HEK293 (cell line): ENCODE results near the gene S1PR2.

Experiments used
- GLIS2 ChIP-seq: fragments of 450-650 bp; formaldehyde crosslinking; IDR thresholded peaks from 2 replicates; pipeline ENCODE4 v1.5.1; 2016; ENCODE audit warnings: missing biosample characterization, missing genetic modification characterization
- TCF7L2 ChIP-seq: IDR thresholded peaks from 2 replicates; pipeline ENCODE4 v1.6.1; 2011; ENCODE audit warnings: low read depth, mild to moderate bottlenecking, inconsistent platforms, low read length, moderate library complexity, borderline replicate concordance
- YY1 ChIP-seq: fragments of 450-650 bp; formaldehyde crosslinking; IDR thresholded peaks from 2 replicates; pipeline ENCODE4 v1.5.1; 2018; ENCODE audit warnings: missing biosample characterization, missing genetic modification characterization
- ZFP37 ChIP-seq: fragments of 450-650 bp; formaldehyde crosslinking; IDR thresholded peaks from 2 replicates; pipeline ENCODE4 v1.5.1; 2016; ENCODE audit warnings: missing biosample characterization, missing genetic modification characterization
- ZNF114 ChIP-seq: fragments of 450-650 bp; formaldehyde crosslinking; IDR thresholded peaks from 2 replicates; pipeline ENCODE4 v1.5.0; 2017; ENCODE audit warnings: missing biosample characterization, missing genetic modification characterization
- ZNF274 ChIP-seq, 2 experiments: fragments of 200-500 bp in 1 of 2; fragments of 450-650 bp in 1 of 2; sonication (Bioruptor generic) in 1 of 2; formaldehyde crosslinking in 1 of 2; IDR thresholded peaks; 2 replicates each; pipeline versions ENCODE4 v1.5.1 to v1.6.1; 2014 to 2016; ENCODE audit warnings: borderline replicate concordance in 1 of 2, inconsistent platforms in 1 of 2, low read length in 1 of 2, missing biosample characterization in 1 of 2, missing genetic modification characterization in 1 of 2
- ZNF37A ChIP-seq: fragments of 450-650 bp; IDR thresholded peaks from 2 replicates; pipeline ENCODE4 v1.5.1; 2018; ENCODE audit warnings: missing biosample characterization, missing genetic modification characterization
- ZNF624 ChIP-seq: fragments of 450-650 bp; formaldehyde crosslinking; IDR thresholded peaks from 2 replicates; pipeline ENCODE4 v1.5.1; 2017; ENCODE audit warnings: missing biosample characterization, missing genetic modification characterization
- ZNF747 ChIP-seq: fragments of 450-650 bp; formaldehyde crosslinking; IDR thresholded peaks from 2 replicates; pipeline ENCODE4 v1.5.1; 2016; ENCODE audit warnings: missing biosample characterization, missing genetic modification characterization
- TF ChIP-seq, protein P1 (sequence below): fragments of 450-650 bp; formaldehyde crosslinking; IDR thresholded peaks from 2 replicates; pipeline ENCODE4 v1.5.1; 2016; ENCODE audit warnings: missing biosample characterization, missing genetic modification characterization
- TF ChIP-seq, protein P2 (sequence below): fragments of 450-650 bp; formaldehyde crosslinking; IDR thresholded peaks from 2 replicates; pipeline ENCODE4 v1.5.1; 2017; ENCODE audit warnings: missing biosample characterization, missing genetic modification characterization
- TF ChIP-seq, protein P3 (sequence below): fragments of 450-650 bp; formaldehyde crosslinking; IDR thresholded peaks from 2 replicates; pipeline ENCODE4 v1.5.1; 2016; ENCODE audit warnings: missing biosample characterization, missing genetic modification characterization
- TF ChIP-seq, protein P4 (sequence below): fragments of 450-650 bp; IDR thresholded peaks from 2 replicates; pipeline ENCODE4 v1.5.1; 2018; ENCODE audit warnings: missing biosample characterization, mild to moderate bottlenecking, missing genetic modification characterization
- TF ChIP-seq, protein P5 (sequence below): fragments of 450-650 bp; formaldehyde crosslinking; optimal IDR thresholded peaks from 2 replicates; pipeline ENCODE3; 2016; ENCODE audit warnings: missing biosample characterization, mild to moderate bottlenecking, missing genetic modification characterization

DNA sequence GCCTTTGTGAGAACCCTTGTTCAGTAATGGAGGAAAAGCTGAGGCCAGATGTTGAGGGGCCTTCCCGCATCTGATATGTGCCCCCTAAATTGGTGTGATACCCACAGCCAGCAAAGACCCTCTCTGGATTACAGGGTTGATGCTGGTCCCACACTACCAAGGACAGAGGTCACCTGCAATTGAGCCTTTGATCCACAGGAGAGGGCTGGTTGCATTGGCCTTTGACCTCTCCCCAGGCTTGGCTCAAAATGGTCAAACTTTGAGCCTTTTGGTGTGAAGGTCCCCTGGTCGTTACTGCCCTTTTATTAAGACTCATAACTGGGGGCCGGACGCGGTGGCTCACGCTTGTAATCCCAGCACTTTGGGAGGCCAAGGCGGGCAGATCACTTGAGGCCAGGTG is 12.5 kb upstream of the S1PR2 start:
- TF ChIP-seq, protein P1, sequence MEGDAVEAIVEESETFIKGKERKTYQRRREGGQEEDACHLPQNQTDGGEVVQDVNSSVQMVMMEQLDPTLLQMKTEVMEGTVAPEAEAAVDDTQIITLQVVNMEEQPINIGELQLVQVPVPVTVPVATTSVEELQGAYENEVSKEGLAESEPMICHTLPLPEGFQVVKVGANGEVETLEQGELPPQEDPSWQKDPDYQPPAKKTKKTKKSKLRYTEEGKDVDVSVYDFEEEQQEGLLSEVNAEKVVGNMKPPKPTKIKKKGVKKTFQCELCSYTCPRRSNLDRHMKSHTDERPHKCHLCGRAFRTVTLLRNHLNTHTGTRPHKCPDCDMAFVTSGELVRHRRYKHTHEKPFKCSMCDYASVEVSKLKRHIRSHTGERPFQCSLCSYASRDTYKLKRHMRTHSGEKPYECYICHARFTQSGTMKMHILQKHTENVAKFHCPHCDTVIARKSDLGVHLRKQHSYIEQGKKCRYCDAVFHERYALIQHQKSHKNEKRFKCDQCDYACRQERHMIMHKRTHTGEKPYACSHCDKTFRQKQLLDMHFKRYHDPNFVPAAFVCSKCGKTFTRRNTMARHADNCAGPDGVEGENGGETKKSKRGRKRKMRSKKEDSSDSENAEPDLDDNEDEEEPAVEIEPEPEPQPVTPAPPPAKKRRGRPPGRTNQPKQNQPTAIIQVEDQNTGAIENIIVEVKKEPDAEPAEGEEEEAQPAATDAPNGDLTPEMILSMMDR (tag by site-specific recombination): no peak
- no peak for TF ChIP-seq ZNF114 (tag by site-specific recombination)
- no peak for TF ChIP-seq ZNF37A
- no peak for TF ChIP-seq ZNF747 (tag by site-specific recombination)
- TF ChIP-seq, protein P2, sequence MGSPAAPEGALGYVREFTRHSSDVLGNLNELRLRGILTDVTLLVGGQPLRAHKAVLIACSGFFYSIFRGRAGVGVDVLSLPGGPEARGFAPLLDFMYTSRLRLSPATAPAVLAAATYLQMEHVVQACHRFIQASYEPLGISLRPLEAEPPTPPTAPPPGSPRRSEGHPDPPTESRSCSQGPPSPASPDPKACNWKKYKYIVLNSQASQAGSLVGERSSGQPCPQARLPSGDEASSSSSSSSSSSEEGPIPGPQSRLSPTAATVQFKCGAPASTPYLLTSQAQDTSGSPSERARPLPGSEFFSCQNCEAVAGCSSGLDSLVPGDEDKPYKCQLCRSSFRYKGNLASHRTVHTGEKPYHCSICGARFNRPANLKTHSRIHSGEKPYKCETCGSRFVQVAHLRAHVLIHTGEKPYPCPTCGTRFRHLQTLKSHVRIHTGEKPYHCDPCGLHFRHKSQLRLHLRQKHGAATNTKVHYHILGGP: no peak
- TF ChIP-seq, protein P3, sequence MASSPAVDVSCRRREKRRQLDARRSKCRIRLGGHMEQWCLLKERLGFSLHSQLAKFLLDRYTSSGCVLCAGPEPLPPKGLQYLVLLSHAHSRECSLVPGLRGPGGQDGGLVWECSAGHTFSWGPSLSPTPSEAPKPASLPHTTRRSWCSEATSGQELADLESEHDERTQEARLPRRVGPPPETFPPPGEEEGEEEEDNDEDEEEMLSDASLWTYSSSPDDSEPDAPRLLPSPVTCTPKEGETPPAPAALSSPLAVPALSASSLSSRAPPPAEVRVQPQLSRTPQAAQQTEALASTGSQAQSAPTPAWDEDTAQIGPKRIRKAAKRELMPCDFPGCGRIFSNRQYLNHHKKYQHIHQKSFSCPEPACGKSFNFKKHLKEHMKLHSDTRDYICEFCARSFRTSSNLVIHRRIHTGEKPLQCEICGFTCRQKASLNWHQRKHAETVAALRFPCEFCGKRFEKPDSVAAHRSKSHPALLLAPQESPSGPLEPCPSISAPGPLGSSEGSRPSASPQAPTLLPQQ (tag by site-specific recombination): no peak
- TF ChIP-seq, protein P4, sequence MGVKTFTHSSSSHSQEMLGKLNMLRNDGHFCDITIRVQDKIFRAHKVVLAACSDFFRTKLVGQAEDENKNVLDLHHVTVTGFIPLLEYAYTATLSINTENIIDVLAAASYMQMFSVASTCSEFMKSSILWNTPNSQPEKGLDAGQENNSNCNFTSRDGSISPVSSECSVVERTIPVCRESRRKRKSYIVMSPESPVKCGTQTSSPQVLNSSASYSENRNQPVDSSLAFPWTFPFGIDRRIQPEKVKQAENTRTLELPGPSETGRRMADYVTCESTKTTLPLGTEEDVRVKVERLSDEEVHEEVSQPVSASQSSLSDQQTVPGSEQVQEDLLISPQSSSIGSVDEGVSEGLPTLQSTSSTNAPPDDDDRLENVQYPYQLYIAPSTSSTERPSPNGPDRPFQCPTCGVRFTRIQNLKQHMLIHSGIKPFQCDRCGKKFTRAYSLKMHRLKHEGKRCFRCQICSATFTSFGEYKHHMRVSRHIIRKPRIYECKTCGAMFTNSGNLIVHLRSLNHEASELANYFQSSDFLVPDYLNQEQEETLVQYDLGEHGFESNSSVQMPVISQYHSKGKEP: no peak
- TF ChIP-seq ZFP37 (tag by site-specific recombination): no peak
- TF ChIP-seq YY1 (tag by site-specific recombination): no peak
- TF ChIP-seq TCF7L2: no peak
- TF ChIP-seq ZNF624: no peak
- TF ChIP-seq, protein P5, sequence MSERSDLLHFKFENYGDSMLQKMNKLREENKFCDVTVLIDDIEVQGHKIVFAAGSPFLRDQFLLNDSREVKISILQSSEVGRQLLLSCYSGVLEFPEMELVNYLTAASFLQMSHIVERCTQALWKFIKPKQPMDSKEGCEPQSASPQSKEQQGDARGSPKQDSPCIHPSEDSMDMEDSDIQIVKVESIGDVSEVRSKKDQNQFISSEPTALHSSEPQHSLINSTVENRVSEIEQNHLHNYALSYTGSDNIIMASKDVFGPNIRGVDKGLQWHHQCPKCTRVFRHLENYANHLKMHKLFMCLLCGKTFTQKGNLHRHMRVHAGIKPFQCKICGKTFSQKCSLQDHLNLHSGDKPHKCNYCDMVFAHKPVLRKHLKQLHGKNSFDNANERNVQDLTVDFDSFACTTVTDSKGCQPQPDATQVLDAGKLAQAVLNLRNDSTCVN (tag by site-specific recombination): no peak
- no peak for TF ChIP-seq ZNF274 (IDR thresholded peaks at IDR 0.05; ENCODE audit: low read length)
- no peak for TF ChIP-seq ZNF274 (tag by site-specific recombination; IDR thresholded peaks at IDR 0.05; ENCODE audit: borderline replicate concordance)
- TF ChIP-seq GLIS2 (tag by site-specific recombination): no peak
